Measurements from ENCODE around the gene RADIL.
"Not testable (repeated sequence)": the region's sequence is repeated elsewhere in the genome, so short reads cannot be mapped to it uniquely, and the experiment has no call there.

RADIL gene, protein sequence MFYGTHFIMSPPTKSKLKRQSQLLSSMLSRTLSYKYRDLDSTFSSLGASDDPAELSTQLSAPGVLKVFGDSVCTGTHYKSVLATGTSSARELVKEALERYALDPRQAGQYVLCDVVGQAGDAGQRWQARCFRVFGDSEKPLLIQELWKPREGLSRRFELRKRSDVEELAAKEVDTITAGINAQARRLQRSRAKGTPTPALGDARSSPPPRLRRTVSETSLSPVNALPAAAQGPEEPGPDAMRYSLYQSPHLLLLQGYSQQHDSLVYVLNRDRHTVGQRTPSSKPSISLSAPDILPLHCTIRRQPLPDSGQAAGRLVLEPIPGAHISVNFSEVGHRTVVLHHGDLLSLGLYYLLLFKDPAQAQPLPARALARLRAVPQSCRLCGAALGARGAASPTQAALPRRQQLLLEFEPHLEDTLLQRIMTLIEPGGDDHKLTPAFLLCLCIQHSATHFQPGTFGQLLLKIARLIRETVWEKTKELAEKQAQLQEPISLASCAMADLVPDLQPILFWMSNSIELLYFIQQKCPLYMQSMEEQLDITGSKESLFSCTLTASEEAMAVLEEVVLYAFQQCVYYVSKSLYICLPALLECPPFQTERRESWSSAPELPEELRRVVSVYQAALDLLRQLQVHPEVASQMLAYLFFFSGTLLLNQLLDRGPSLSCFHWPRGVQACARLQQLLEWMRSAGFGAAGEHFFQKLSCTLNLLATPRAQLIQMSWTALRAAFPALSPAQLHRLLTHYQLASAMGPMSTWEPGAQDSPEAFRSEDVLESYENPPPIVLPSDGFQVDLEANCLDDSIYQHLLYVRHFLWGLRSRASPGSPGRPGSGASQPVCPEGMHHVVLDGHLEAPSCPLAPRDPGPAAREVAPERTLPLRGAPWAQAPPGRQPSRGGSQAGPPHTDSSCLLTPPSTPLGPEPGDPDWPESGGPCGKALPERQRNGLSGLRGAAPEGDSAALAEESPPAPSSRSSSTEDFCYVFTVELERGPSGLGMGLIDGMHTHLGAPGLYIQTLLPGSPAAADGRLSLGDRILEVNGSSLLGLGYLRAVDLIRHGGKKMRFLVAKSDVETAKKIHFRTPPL

DNA sequence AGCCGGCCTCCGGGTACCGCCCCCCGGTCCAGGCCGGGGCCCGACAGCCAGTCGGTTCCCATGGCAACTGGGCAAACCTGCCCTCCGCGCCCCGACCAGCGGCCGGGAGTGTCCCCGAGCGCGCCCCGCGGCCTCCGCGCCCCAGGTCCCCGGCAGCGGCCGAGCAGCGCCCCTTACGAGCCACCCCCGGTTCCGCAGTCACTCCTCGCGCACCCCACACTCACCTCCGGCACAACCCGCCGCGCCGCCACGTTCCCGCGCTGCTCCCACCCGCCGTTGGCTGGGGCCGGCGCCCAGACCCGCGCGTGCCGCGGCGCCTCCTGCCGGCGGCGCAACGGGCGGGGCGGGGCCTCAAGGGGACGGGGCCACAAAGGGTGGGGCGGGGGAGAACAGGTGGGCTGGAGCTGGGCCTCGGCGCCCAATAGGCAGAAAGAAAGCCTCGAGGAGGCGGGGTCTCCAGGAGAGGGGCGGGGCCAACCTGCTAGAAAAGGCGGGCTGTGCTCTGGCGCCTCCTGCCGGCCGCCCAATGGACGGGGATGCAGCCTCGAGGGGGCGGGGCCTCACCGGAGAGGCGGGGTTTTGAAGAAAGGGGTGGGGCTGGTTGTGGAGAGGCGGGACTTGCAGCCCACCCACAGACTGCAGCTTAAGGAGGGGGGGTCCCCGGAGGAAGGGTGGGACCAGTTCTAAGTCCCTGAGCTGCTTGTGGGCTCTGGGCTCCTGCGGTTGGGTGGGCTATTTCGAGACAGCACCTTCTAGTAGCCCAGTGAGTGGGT lies at the start of gene RADIL:
RADIL (minus strand) TSS at position 345 of the 773 bp plus-strand sequence. CDS start 5,577 bp downstream, outside the sequence.
- DNase-seq = peak; percentile 86

DNA sequence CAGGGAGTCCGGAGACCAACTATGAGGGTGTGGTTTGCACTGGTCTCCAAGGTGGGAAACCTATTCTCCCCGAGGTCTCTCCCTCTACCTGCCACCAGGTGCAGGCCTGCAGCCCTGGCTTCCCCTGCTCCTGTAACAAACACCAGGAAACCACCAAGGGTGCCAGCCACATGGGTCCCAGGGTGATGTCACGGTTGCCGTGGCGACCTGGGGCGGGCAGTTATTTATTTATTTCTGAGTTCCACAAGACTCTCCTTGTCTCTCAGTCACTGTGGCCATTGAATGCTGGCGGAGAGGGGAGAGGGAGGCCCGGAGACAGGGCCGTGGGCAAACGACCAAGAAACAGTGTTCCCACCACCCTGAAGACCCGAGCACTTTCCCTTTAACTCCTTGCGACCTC lies 48.4 kb upstream of the RADIL start:
- no peak for DNase-seq

DNA sequence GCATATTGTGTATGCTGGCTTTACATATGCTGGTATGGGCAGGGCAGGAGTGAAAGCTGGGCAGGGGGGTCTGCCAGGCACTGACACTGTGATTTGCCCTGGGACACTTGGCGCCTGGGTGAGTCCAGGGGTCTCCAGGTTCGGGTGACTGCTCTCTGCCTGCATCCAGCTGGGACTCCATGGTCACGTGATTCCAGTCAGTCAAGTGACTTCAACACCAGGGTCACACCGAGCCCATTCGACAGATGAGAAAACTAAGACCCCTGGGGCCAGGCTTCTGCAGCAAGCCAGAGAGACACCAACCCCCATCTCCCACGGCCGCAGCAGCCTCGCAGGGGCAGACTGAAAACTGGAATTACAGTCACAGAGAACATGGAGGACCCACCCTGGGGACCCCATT lies 45.5 kb upstream of the RADIL start:
- no peak for DNase-seq

DNA sequence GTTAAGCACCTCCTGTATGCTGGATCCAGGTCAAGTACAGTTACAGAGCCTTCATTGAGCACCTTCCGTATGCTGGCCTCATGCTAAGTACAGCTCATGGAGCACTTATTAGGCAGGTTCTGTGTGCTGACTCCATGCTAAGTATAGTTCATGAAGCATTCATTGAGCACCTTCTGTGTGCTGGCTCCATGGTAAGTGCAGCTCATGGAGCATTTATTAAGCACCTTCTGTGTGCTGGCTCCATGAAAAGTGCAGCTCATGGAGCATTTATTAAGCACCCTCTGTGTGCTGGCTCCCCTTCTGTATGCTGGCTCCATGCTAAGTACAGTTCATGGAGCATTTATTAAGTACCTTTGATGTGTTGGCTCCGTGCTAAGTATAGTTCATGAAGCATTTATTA lies 44.9 kb upstream of the RADIL start:
- DNase-seq = no peak

- DNase-seq = no peak
Observed at GRCh38 chr7:4919969-4920766, 36.7 kb upstream of the RADIL start.

- no peak for DNase-seq
Observed at GRCh38 chr7:4916113-4916512, 32.6 kb upstream of the RADIL start.

- DNase-seq = no peak
Observed at GRCh38 chr7:4911111-4911828, 27.8 kb upstream of the RADIL start.

GRCh38 chr7:4906682-4907081 lies 23.2 kb upstream of the RADIL start:
- no peak for DNase-seq

DNA sequence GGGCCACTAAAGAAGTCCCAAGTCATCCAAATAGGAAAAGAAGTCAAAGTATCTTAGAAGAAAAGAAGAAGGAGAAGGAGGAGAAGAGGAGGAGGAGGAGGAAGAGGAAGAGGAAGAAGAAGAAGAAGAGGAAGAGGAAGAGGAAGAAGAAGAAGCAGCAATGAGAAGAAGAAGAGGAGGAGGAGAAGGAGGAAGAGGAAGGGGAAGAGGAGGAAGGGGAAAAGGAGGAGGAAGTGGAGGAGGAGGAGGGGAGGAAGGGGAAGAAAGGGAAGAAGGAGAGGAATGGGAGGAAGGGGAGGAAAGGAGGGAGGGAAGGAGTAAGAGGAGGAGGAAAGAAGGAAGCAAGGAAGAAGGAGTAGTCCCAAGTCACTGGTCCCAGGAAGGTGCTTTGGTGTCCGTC lies 21.7 kb upstream of the RADIL start:
- no peak for DNase-seq

GRCh38 chr7:4904346-4904745 lies 20.8 kb upstream of the RADIL start:
- no peak for DNase-seq

- no peak for DNase-seq
Observed at GRCh38 chr7:4895766-4896165, 12.2 kb upstream of the RADIL start.

DNA sequence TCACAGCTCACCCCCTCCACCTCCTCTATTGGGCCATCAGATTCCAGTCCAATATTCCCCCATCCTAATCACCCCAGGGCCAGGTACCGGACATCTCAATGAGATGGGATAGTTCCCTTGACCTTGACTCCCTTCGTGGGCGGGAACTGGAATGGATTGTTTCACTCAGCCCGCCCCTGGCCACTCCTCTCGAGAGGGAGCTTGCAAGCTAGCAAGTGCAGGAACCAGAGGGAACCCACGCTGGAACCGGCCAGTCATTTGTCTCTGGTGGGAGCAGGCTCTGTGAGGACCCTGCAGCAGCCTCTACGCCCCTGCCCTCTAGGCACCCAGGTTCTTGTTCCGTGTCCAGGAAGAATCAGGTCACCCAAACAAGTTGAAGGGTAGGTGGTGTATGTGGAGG lies 11.0 kb upstream of the RADIL start:
- DNase-seq = no peak

GRCh38 chr7:4893929-4894475 lies 10.5 kb upstream of the RADIL start:
- DNase-seq = no peak

GRCh38 chr7:4893188-4893587 lies 9.7 kb upstream of the RADIL start:
- not testable (repeated sequence) for DNase-seq

DNA sequence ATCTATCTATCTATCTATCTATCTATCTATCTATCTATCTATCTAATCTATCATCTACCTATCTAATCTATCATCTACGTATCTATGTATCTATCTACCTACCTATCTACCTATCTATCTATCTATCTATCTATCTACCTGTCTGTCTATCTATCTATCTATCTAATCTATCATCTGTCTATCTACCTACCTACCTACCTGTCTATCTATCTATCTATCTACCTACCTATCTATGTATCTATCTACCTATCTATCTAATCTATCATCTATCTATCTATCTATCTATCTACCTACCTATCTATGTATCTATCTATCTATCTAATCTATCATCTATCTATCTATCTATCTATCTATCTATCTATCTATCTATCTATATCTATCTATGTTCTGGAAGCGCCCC lies 8.0 kb upstream of the RADIL start:
- DNase-seq = not testable (repeated sequence)

DNA sequence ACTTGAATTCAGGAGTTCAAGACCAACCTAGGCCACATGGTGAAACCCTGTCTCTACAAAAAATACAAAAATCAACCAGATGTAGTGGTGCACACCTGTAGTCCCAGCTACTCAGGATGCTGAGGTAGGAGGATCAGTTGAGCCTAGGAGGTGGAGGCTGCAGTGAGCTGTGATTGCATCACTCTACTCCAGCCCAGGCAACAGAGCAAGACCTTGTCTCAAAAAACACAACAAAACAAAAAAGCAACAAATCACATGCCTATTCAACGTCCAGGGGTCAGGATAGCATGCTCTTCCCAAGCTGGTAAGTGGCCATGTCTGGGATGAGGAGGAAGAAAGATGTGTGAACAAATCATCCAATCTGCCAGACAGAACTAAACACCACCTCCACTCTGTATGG lies 6.2 kb upstream of the RADIL start:
- DNase-seq = no peak

DNA sequence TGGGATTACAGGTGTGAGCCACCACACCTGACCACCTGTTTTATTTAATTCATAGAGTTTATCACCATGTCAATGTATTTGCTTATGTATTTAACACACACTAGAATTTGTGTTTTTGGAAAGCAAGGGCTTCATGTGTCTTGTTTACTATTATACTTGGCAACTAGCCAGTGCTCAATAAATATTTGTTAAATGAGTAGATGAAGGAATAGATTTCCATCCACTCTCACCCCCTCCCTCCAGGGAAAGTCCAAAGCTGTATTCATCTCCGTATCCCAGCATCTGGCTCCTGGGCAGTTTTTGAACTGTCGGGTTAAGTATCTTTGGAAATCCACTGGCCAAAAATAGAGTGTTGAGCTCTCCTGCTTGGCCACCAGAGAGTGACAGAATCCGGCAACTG lies 4.6 kb upstream of the RADIL start:
- no peak for DNase-seq

- no peak for DNase-seq
Observed at GRCh38 chr7:4886671-4887070, 3.2 kb upstream of the RADIL start.

- DNase-seq = no peak
Observed at GRCh38 chr7:4885317-4885807, 1.8 kb upstream of the RADIL start.

- no peak for DNase-seq
Observed at GRCh38 chr7:4884164-4884563, 648 bp upstream of the RADIL start.

- no peak for DNase-seq
Observed at GRCh38 chr7:4883033-4883371, 514 bp downstream of the RADIL start.

All from CD4-positive, alpha-beta T cell treated with Interleukin-17A for 4 hours (primary cell).